Measurements from ENCODE around the gene FBLN2. TPM values are rescaled to one million over a fixed set of nuclear protein-coding genes. Genes with fewer than 3 reads are reported as not detected.
A peak's percentile ranks its signal among the peaks of the same experiment; 100 is the strongest.

FBLN2 gene
- total RNA-seq, 2 experiments from 2014 or later, result 8.4 to 13.7 TPM

DNA sequence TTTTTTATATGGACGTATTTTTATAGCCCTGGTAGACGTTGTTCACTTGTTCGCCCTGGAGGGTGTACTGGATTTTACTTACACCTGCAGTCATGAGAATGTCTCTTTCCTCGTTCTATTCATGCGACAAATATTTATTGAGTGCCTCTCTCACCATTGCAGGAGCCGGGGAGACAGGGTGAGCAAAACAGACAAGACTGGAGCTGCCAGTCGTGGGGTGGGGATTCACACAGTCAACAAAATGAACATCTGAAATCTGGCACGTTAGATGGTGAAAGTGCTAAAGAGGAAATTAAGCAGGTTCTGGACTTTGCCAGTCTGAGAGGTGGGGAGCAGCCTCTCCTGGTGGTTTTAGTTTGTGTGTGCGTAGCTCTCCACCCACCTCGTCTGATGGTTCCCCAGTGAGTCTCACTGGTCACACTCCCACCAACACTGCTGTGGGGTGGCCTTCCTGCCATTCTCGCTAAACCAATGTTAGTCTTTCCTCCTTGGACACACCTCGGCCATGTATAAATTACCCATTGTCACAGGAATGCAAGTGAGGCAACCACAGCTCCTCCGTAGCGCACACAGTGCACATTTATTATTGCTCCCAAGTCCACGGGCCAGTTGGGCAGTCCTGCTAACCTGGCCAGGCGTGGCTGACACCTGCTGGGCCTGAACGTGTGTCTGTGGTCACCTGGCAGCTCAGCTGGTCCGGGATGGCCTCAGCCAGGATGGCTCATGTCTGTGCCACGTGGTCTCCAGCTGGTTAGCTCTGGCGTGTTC lies 31.5 kb downstream of the FBLN2 start:
- POLR2A ChIA-PET, result no interaction called here
- TF ChIP-seq CTCF (IDR thresholded peaks at IDR 0.05), result no peak
- intact Hi-C loops (cut with micrococcal nuclease), result no loop called here
- H3K27ac Mint-ChIP-seq, result no peak overlapping the region
- CTCF ChIA-PET, result interaction anchor here (1.7 to 2.9 kb wide), 2 partner anchors 68 to 77 kb away, joined by 5 to 8 read pairs; no protein-coding TSS in a partner anchor
- no peak for DNase-seq
- no peaks in the 10 kb centered on the region for H3K9me3 Mint-ChIP-seq
- no peak overlapping the region for H3K4me3 Mint-ChIP-seq
- no peaks in the 10 kb centered on the region for H3K27me3 Mint-ChIP-seq
- no peak for ATAC-seq
- no peaks in the 10 kb centered on the region for H3K36me3 Mint-ChIP-seq (ENCODE audit: low read depth)
- H3K4me1 Mint-ChIP-seq (ENCODE audit: low read depth), result peaks cover 17% of the 10 kb centered on the region

DNA sequence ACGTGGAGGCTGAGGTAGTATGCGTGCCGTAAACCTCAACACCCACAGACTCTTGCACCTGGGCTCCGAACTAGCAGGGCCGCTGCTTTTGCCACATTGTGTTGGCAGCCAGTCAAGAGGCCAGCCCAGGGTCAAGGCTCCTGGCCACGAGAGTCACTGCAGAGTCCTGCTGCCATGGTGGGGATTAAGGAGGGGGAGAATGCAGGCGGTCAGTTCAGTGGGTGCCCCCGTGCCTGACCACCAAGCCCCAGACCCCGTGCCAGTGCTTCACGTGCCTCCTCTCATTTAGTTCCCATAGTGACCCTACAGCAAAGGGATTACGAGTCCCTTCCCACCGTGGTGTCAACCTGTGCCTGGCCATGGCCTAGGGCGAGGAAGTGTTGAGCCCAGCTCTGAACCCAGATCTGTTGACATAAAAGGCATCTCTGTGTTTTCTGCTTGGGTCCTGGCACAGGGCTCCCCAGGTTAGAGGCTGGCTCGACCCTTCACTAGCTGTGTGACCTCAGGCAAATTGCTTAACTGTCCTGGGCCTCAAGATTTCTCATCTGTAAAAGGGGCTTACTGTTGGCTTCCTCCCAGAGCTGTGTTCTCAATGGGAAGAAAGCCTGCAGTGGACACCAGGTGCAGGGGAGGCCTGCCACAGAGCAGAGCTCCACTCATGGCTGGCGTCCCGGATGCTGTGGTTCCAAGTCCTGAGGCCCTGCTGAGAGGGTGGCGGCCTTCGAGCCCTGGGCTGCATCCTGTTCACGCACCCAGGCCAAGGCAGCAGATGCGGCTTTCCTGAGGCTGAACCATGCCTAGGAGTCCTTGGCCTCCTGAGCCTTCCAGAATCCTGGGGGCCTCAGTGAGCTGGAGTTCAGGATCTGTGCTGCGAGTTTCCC lies 32.8 kb downstream of the FBLN2 start:
- Mint-ChIP-seq H3K9me3 (no peaks in the 10 kb centered on the region), H3K4me1 (ENCODE audit: low read depth) (peaks cover 13% of the 10 kb centered on the region), H3K4me3 (no peak overlapping the region), H3K27me3 (no peaks in the 10 kb centered on the region), H3K36me3 (ENCODE audit: low read depth) (no peaks in the 10 kb centered on the region), H3K27ac (peak overlapping the region; percentile 1)
- ChIA-PET CTCF (interaction anchor here (0.9 to 1.7 kb wide), 2 partner anchors 76 to 85 kb away, joined by 4 to 5 read pairs; no protein-coding TSS in a partner anchor), POLR2A (interaction anchor here (0.6 to 1.3 kb wide), 2 partner anchors 9 to 823 kb away, joined by 3 read pairs; no protein-coding TSS in a partner anchor)
- ATAC-seq, result peak; percentile 78
- TF ChIP-seq CTCF (IDR thresholded peaks at IDR 0.05), result no peak
- intact Hi-C loops (cut with micrococcal nuclease), result no loop called here
- DNase-seq, result peak; percentile 48

GRCh38 chr3:13582366-13583250 lies 33.7 kb downstream of the FBLN2 start:
- no peak overlapping the region for H3K27ac Mint-ChIP-seq
- H3K36me3 Mint-ChIP-seq (ENCODE audit: low read depth), result no peaks in the 10 kb centered on the region
- CTCF ChIA-PET, result interaction anchor here (0.9 to 1.7 kb wide), 2 partner anchors 75 to 86 kb away, joined by 4 to 5 read pairs; no protein-coding TSS in a partner anchor
- no peaks in the 10 kb centered on the region for H3K27me3 Mint-ChIP-seq
- POLR2A ChIA-PET, result interaction anchor here (1.3 kb wide), 1 partner anchor 9 kb away, joined by 3 read pairs; no protein-coding TSS in a partner anchor
- peaks cover 13% of the 10 kb centered on the region for H3K4me1 Mint-ChIP-seq (ENCODE audit: low read depth)
- H3K4me3 Mint-ChIP-seq, result no peak overlapping the region
- DNase-seq, result no peak
- no peaks in the 10 kb centered on the region for H3K9me3 Mint-ChIP-seq
- TF ChIP-seq CTCF (IDR thresholded peaks at IDR 0.05), result no peak
- intact Hi-C loops (cut with micrococcal nuclease), result no loop called here
- no peak for ATAC-seq

- Mint-ChIP-seq H3K4me3 (no peak overlapping the region), H3K27me3 (no peaks in the 10 kb centered on the region), H3K36me3 (ENCODE audit: low read depth) (no peaks in the 10 kb centered on the region), H3K9me3 (no peaks in the 10 kb centered on the region), H3K27ac (no peak overlapping the region), H3K4me1 (ENCODE audit: low read depth) (peaks cover 13% of the 10 kb centered on the region)
- DNase-seq (no peak), ATAC-seq (no peak)
- no peak for TF ChIP-seq CTCF (IDR thresholded peaks at IDR 0.05)
- POLR2A ChIA-PET, result interaction anchor here (0.5 kb wide), 1 partner anchor 593 kb away, joined by 3 read pairs; no protein-coding TSS in a partner anchor
- intact Hi-C loops (cut with micrococcal nuclease), result no loop called here
- CTCF ChIA-PET, result interaction anchor here (1.5 kb wide), 1 partner anchor 64 kb away, joined by 5 read pairs; no protein-coding TSS in a partner anchor
Measured at GRCh38 chr3:13583251-13584180, 34.6 kb downstream of the FBLN2 start.

Measured in activated CD8-positive, alpha-beta T cell treated with anti-CD3 and anti-CD28 coated beads for 36 hours (primary cell).